AG04450 (cell line): ENCODE results near the gene CXCR6. TPM values are rescaled to one million over a fixed set of nuclear protein-coding genes. Genes with fewer than 3 reads are reported as not detected.

ENCODE experiments used
- CTCF ChIA-PET: fragments of 300-600, 350-600 bp; formaldehyde crosslinking; extraction: SDS; loops from one replicate; lab custom pipeline; 2022; ENCODE audit warnings: antibody characterized with exemption, inconsistent platforms; lab: Charles Lee
- POLR2A ChIA-PET: fragments of 350-600 bp; formaldehyde crosslinking; extraction: SDS; loops from one replicate; lab custom pipeline; 2021; ENCODE audit warnings: antibody characterized with exemption, inconsistent platforms; lab: Yijun Ruan, JAX
- DNase-seq: peaks from one replicate; pipeline ENCODE4 v3.0.0-alpha.2; 2011; ENCODE audit warnings: low read depth, low spot score
- H3K27ac ChIP-seq: one replicate; pipeline ENCODE4 v1.5.1; 2012; ENCODE audit warnings: low read depth, low read length, control low read depth
- H3K27me3 ChIP-seq: one replicate; pipeline ENCODE4 v1.6.0; 2012; ENCODE audit warnings: low read length; ENCODE audit not compliant: control insufficient read depth, insufficient read depth
- H3K4me3 ChIP-seq: 2 replicates; pipeline ENCODE4 v1.5.1; 2011; ENCODE audit warnings: mild to moderate bottlenecking, low read depth, low read length, control low read depth
- H3K9me3 ChIP-seq: 2 replicates; pipeline ENCODE4 v1.5.1; 2012; ENCODE audit warnings: low read length; ENCODE audit not compliant: control insufficient read depth, insufficient read depth
- polyA plus RNA-seq: library from polyadenylated mRNA; depleted of rRNA; stranded (reverse); fragments of >200 nt; gene quantifications from 2 replicates; pipeline ENCODE4 v1.2.3, GENCODE V29; 2011
- TF ChIP-seq, protein P1 (sequence below): IDR thresholded peaks from 2 replicates; pipeline ENCODE4 v1.5.1; 2011; ENCODE audit warnings: low read depth, low read length, control low read depth, inconsistent platforms

Gene CXCR6
- polyA plus RNA-seq, 1 experiment: not detected

DNA sequence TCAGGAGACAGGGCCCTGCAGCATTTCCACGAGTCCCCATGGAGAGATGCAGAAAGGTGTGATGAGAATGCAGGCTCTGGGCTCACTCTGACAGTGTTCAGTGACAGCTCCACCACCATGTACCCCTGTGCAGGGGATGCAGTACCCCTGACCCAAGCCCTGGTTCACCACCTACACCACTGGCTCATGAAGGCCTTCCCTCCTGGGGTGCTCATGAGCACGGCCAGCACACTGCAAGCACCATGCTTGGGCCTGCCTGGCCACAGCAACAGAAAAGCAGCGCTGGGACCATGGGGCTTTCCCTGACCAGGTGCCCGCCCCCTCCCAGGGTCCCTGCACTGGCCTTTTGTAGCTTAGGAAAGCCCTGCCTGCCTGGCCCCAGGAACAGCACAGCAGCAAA is 6.2 kb downstream of the CXCR6 start:
- Histone ChIP-seq H3K27ac (no peak overlapping the region), H3K4me3 (no peak overlapping the region), H3K9me3 (no peaks in the 10 kb centered on the region), H3K27me3 (no peaks in the 10 kb centered on the region)
- ChIA-PET CTCF (no interaction called here), POLR2A (no interaction called here)
- DNase-seq: no peak
- TF ChIP-seq, protein P1, sequence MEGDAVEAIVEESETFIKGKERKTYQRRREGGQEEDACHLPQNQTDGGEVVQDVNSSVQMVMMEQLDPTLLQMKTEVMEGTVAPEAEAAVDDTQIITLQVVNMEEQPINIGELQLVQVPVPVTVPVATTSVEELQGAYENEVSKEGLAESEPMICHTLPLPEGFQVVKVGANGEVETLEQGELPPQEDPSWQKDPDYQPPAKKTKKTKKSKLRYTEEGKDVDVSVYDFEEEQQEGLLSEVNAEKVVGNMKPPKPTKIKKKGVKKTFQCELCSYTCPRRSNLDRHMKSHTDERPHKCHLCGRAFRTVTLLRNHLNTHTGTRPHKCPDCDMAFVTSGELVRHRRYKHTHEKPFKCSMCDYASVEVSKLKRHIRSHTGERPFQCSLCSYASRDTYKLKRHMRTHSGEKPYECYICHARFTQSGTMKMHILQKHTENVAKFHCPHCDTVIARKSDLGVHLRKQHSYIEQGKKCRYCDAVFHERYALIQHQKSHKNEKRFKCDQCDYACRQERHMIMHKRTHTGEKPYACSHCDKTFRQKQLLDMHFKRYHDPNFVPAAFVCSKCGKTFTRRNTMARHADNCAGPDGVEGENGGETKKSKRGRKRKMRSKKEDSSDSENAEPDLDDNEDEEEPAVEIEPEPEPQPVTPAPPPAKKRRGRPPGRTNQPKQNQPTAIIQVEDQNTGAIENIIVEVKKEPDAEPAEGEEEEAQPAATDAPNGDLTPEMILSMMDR: no peak

DNA sequence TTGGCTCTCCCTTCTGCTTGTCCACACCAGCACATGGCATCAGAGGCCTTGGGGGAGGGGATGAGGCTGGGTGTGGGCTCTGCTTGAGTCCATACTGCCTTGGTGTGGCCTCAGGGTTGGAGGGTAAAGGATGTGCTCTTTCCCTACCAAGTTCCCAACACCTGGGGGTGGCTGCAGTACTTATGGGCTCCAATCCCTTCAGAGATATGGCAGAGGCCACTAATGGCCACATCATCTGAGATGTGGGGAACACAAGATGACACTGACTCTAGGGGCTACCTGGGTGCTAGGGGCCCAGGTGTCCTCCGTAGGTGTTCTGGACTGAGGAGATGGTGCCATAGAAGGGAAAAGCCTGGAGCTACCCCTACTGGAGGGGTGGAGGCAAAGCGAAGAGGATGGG is 6.9 kb downstream of the CXCR6 start:
- no peaks in the 10 kb centered on the region for H3K9me3 ChIP-seq
- no peak for DNase-seq
- H3K27me3 ChIP-seq: no peaks in the 10 kb centered on the region
- H3K27ac ChIP-seq: no peak overlapping the region
- CTCF ChIA-PET: interaction anchor here (1.1 to 4.7 kb wide), 2 partner anchors 11 to 129 kb away, joined by 4 to 24 read pairs; no protein-coding TSS in a partner anchor
- TF ChIP-seq, protein P1: no peak
- POLR2A ChIA-PET: no interaction called here
- no peak overlapping the region for H3K4me3 ChIP-seq

DNA sequence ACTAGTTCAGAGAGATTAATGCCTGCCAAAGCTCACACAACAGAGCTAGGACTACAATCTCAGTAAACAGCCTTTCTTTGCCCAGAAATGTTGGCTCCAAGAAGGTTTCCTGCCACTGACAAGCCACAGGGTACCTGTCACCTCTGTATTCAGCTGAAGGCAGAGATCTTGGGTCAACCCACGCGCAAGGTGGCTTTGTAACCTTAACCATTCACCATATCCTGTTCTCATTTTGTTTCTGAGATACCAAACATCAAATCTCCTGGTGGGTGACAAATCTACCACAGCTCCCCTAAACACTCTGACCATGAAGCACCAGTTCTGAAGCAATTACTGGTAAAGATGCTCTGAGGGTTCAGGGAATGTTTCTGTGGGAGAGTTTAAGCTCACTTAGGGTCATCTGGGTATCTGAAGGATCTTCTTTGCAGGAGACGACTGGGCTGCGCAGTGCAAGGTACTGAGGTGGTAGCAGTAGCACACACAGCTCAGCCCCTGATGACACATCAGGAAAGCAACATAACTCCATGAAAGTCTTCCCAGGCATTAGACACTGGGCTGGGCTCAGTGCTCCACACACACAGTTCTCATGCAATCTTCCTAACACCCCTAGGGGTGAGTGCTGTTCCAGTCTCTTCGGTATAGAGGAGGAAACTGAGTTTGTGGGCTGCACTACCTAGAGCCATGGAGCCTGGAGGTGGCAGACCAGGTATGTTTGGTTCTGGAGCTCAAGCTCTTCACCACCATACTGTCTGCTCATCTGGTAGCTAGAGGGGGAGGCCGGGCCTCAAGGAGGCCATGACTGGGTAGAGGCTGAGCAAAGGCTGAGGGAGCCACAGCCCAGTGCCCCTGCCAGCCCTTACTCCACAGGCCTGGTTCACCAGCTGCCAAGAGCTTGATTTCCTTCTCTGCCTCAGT is 7.7 kb downstream of the CXCR6 start:
- no peak for DNase-seq
- POLR2A ChIA-PET: no interaction called here

DNA sequence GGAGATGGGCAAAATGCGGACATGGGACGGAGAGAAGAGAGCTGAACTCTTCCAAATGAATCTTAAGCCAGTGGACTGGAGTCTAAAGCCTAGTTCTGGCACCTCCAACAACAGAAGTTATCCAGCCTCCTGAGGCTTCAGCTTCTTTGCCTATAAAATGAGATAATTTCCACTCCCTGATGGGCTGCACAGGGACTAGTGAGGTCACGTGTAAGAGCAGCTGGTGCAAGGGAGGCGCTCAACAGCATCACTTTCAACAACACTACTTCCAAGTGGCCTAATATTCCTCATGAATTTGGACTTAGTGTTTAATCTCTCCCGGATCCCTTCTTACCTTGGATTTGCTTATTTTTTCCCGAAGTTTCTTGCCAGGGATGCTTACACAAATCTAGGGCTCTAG is 8.7 kb downstream of the CXCR6 start:
- Histone ChIP-seq H3K9me3 (no peaks in the 10 kb centered on the region), H3K27ac (no peak overlapping the region), H3K4me3 (no peak overlapping the region), H3K27me3 (no peaks in the 10 kb centered on the region)
- DNase-seq: no peak
- TF ChIP-seq, protein P1: no peak
- ChIA-PET POLR2A (no interaction called here), CTCF (interaction anchor here (1.4 to 4.7 kb wide), 2 partner anchors 13 to 127 kb away, joined by 6 to 24 read pairs; no protein-coding TSS in a partner anchor)

More for the DNA sequence above, 7.7 kb downstream of the CXCR6 start:
- Histone ChIP-seq H3K9me3 (no peaks in the 10 kb centered on the region), H3K4me3 (no peak overlapping the region), H3K27me3 (no peaks in the 10 kb centered on the region), H3K27ac (no peak overlapping the region)
- CTCF ChIA-PET: interaction anchor here (0.7 to 4.7 kb wide), 3 partner anchors 12 to 128 kb away, joined by 4 to 24 read pairs (median 4); no protein-coding TSS in a partner anchor
- TF ChIP-seq, protein P1: no peak

DNA sequence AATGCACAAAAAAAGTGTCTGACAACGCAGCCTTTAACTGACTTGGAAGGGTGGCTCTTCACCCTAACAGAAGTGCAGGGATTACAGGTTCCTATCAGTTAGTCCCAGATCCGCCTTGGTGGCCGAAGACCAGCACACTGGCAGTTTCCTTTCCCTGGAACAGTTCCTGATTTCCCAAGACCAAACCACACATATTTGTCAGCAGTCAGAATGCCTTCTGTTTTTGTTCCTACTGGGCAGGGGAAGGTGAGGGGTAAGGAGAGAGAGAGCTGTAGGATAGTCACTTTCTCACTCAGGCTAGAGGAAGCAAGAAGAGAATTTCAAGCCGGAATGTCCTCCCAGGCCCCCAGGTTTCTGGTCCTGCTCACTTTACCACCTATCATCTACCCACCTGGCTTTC is 9.2 kb downstream of the CXCR6 start:
- TF ChIP-seq, protein P1: no peak
- Histone ChIP-seq H3K4me3 (no peak overlapping the region), H3K27ac (no peak overlapping the region), H3K27me3 (no peaks in the 10 kb centered on the region), H3K9me3 (no peaks in the 10 kb centered on the region)
- DNase-seq: no peak
- CTCF ChIA-PET: interaction anchor here (1.1 to 4.7 kb wide), 3 partner anchors 14 to 127 kb away, joined by 3 to 24 read pairs (median 6); no protein-coding TSS in a partner anchor
- POLR2A ChIA-PET: no interaction called here
